SK-N-SH (cell line): ENCODE data around the gene CLK1. TPM values are rescaled to one million over a fixed set of nuclear protein-coding genes. Genes with fewer than 3 reads are reported as not detected.
A peak's percentile ranks its signal among the peaks of the same experiment; 100 is the strongest.

Source experiments
- CTCF ChIA-PET: fragments of 300-600, 350-600 bp; formaldehyde crosslinking; extraction: SDS; loops from one replicate; lab custom pipeline; 2021; lab: Yijun Ruan, JAX
- POLR2A ChIA-PET: fragments of 350-600 bp; sonication (Branson Sonifier 250); formaldehyde crosslinking; extraction: SDS; loops from one replicate; lab custom pipeline; 2020; ENCODE audit warnings: antibody characterized with exemption, inconsistent platforms; lab: Yijun Ruan, JAX
- DNase-seq: peaks from one replicate; pipeline ENCODE4 v3.0.0; 2012
- H2AFZ ChIP-seq: fragments of 200-600 bp; sonication (generic); 2 replicates; pipeline ENCODE4 v1.8.1; 2016; ENCODE audit warnings: antibody characterized with exemption, mild to moderate bottlenecking, low read depth
- H3F3A ChIP-seq: fragments of 200-600 bp; sonication (generic); replicated peaks from 2 replicates; pipeline ENCODE3; 2016; ENCODE audit warnings: antibody characterized with exemption, mild to moderate bottlenecking; ENCODE audit not compliant: insufficient read depth
- H3K27ac ChIP-seq, 2 experiments: fragments of 200-500 bp in 1 of 2; fragments of 200-600 bp in 1 of 2; sonication (Bioruptor generic) in 1 of 2; sonication (generic), shearing (Covaris generic) in 1 of 2; 2 replicates each; pipeline versions ENCODE4 v1.5.1 to v1.6.1; 2014 to 2016; ENCODE audit warnings: low read depth in 2 of 2, inconsistent platforms in 1 of 2, low read length in 1 of 2, mild to moderate bottlenecking in 1 of 2, mixed read lengths in 1 of 2
- H3K27me3 ChIP-seq: fragments of 200-600 bp; sonication (generic), shearing (Covaris generic); 2 replicates; pipeline ENCODE4 v1.6.1; 2016; ENCODE audit warnings: mixed run types; ENCODE audit not compliant: insufficient read depth
- H3K36me3 ChIP-seq, 2 experiments: fragments of 200-500 bp in 1 of 2; fragments of 200-600 bp in 1 of 2; sonication (Bioruptor generic) in 1 of 2; sonication (generic) in 1 of 2; replicated peaks in 1 of 2; 2 replicates each; pipeline versions ENCODE3 to v1.5.1; 2014 to 2016; ENCODE audit warnings: low read length in 1 of 2, mild to moderate bottlenecking in 1 of 2; ENCODE audit not compliant: insufficient read depth in 2 of 2, control insufficient read depth in 1 of 2
- H3K4me1 ChIP-seq, 2 experiments: fragments of 200-500 bp in 1 of 2; fragments of 200-600 bp in 1 of 2; sonication (Bioruptor generic) in 1 of 2; sonication (generic), shearing (Covaris generic) in 1 of 2; 2 replicates each; pipeline versions ENCODE4 v1.5.1 to v1.6.1; 2014 to 2016; ENCODE audit warnings: low read depth in 1 of 2, low read length in 1 of 2, mixed run types in 1 of 2; ENCODE audit not compliant: insufficient read depth in 2 of 2, control insufficient read depth in 1 of 2
- H3K4me2 ChIP-seq: fragments of 200-600 bp; sonication (generic), shearing (Covaris generic); 2 replicates; pipeline ENCODE4 v1.6.1; 2017; ENCODE audit warnings: mixed run types
- H3K4me3 ChIP-seq, 2 experiments: fragments of 200-500 bp in 1 of 2; fragments of 200-600 bp in 1 of 2; sonication (Bioruptor generic) in 1 of 2; sonication (generic), shearing (Covaris generic) in 1 of 2; 2 replicates each; pipeline versions ENCODE4 v1.5.1 to v1.8.1; 2014 to 2016; ENCODE audit warnings: low read depth in 2 of 2, inconsistent platforms in 1 of 2, low read length in 1 of 2, mild to moderate bottlenecking in 1 of 2, mixed read lengths in 1 of 2, moderate library complexity in 1 of 2
- H3K79me2 ChIP-seq: fragments of 200-600 bp; sonication (generic); 2 replicates; pipeline ENCODE4 v1.8.1; 2017; ENCODE audit warnings: mild to moderate bottlenecking; ENCODE audit not compliant: insufficient read depth
- H3K9ac ChIP-seq: fragments of 200-600 bp; sonication (generic); 2 replicates; pipeline ENCODE4 v1.6.1; 2017; ENCODE audit warnings: mixed run types
- H3K9me2 ChIP-seq: fragments of 200-600 bp; sonication (generic); 2 replicates; pipeline ENCODE4 v1.6.1; 2017; ENCODE audit warnings: mixed run types
- H3K9me3 ChIP-seq: fragments of 200-600 bp; sonication (generic); 2 replicates; pipeline ENCODE4 v1.6.1; 2017; ENCODE audit warnings: mixed run types, mild to moderate bottlenecking, moderate library complexity
- H4K20me1 ChIP-seq: fragments of 200-600 bp; sonication (generic); 2 replicates; pipeline ENCODE4 v1.6.1; 2017; ENCODE audit warnings: mild to moderate bottlenecking, mixed run types; ENCODE audit not compliant: insufficient read depth
- GABPA ChIP-seq: IDR thresholded peaks from 2 replicates; pipeline ENCODE4 v1.4.0; 2012; ENCODE audit warnings: low read depth, mild to moderate bottlenecking
- RXRA ChIP-seq: IDR thresholded peaks from 2 replicates; pipeline ENCODE4 v1.4.0; 2012; ENCODE audit warnings: low read depth, mild to moderate bottlenecking, borderline replicate concordance
- WGBS: methylation state at CpG from one replicate; pipeline ENCODE4 v1.1.6; 2017; ENCODE audit warnings: low lambda C conversion rate; 5-methylcytosine and 5-hydroxymethylcytosine counted together
- polyA plus RNA-seq, 3 experiments: library from polyadenylated mRNA; depleted of rRNA; stranded (reverse); fragments of >200 nt; gene quantifications; 2 replicates each; pipeline ENCODE4 v1.2.3, GENCODE V29; 2012
- small RNA-seq, 7 experiments: library from RNA; depleted of rRNA; stranded (forward); fragments of <200 nt; gene quantifications; one replicate each; pipeline ENCODE3, GENCODE V24; 2012

CLK1 gene
- polyA plus RNA-seq, 1 of the 3 experiments (the other 2 are of a cell fraction) = 31.1 TPM

- DNase-seq = no peak
- Histone ChIP-seq H3K27ac (peak overlapping the region in 1 of 2 experiments; percentile 98; a peak in 2 of 4 replicates), H3F3A (peaks cover 12% of the 10 kb centered on the region), H4K20me1 (peaks cover 24% of the 10 kb centered on the region), H3K9me3 (no peaks in the 10 kb centered on the region), H3K9ac (peak overlapping the region; percentile 98; the same call in 1 of the 2 replicates), H3K79me2 (peaks cover 30% of the 10 kb centered on the region), H2AFZ (peak overlapping the region; percentile 54; the same call in 1 of the 2 replicates), H3K9me2 (no peaks in the 10 kb centered on the region), H3K4me2 (peak overlapping the region; percentile 82), H3K27me3 (no peaks in the 10 kb centered on the region), H3K4me3 (no peak overlapping the region), H3K4me1 (peaks cover 12 to 20% of the 10 kb centered on the region in 2 experiments; a peak in 3 of 4 replicates), H3K36me3 (peaks cover 16 to 19% of the 10 kb centered on the region in 2 experiments)
- POLR2A ChIA-PET = interaction anchor here (2.0 kb wide), 1 partner anchor 97 kb away, joined by 4 read pairs; no protein-coding TSS in a partner anchor
- WGBS = 90% methylated on average over 7 of the region's 7 CpGs
- TF ChIP-seq GABPA = no peak
- TF ChIP-seq RXRA = no peak
- CTCF ChIA-PET = interaction anchor here (0.6 to 3.0 kb wide), 2 partner anchors 62 to 96 kb away, joined by 3 to 18 read pairs; no protein-coding TSS in a partner anchor
Observed at GRCh38 chr2:200809506-200810251, 54.8 kb downstream of the CLK1 start.

Small RNA genes within 50 kb of the gene (small RNA-seq; reads per million reads assigned to genes)
- gene RF00019 (0 reads per million in 7 experiments), gene RNA5SP115 (0 to 4.2 (median 0) reads per million in 7 experiments), gene RNU6-312P (0 to 0.13 (median 0) reads per million in 7 experiments), gene RNU6-31P (0 reads per million in 7 experiments), gene RNU6-762P (0 reads per million in 7 experiments)

Other genes starting within 250 kb of the CLK1 start
- 131 and 163 TPM in 2 replicates for gene BZW1, start 52.7 kb downstream of the CLK1 start, polyA plus RNA-seq (2012; rRNA removed)
- 44.9 and 56.5 TPM in 2 replicates for gene PPIL3, start 24.4 kb upstream of the CLK1 start, polyA plus RNA-seq (2012; rRNA removed)
- 52.4 and 77.6 TPM in 2 replicates for gene NIF3L1, start 24.7 kb upstream of the CLK1 start, polyA plus RNA-seq (2012; rRNA removed)
- gene ORC2, start 99.0 kb upstream of the CLK1 start, polyA plus RNA-seq (2012; rRNA removed) = 3.4 and 3.9 TPM in 2 replicates
- gene HYCC2, start 207.0 kb upstream of the CLK1 start, polyA plus RNA-seq (2012; rRNA removed) = 1.2 and 1.8 TPM in 2 replicates
- gene NDUFB3, start 207.3 kb upstream of the CLK1 start, polyA plus RNA-seq (2012; rRNA removed) = 55.9 and 73.7 TPM in 2 replicates